HG02678 (cell line): ENCODE measurements around the gene XYLT1.
"Not testable (repeated sequence)": the region's sequence is repeated elsewhere in the genome, so short reads cannot be mapped to it uniquely, and the experiment has no call there.

Experiments
- ATAC-seq: cut with Tn5 transposase; IDR thresholded peaks from one replicate; pipeline ENCODE4 v1.9.1; 2021; ENCODE audit warnings: mild to moderate bottlenecking, moderate library complexity; ENCODE audit not compliant: unreplicated experiment

XYLT1 gene

GRCh38 chr16:17316005-17316404 is 154.8 kb downstream of the XYLT1 start:
- no peak for ATAC-seq

- ATAC-seq: no peak
Measured at GRCh38 chr16:17313793-17314547, 156.8 kb downstream of the XYLT1 start.

GRCh38 chr16:17313085-17313611 is 157.6 kb downstream of the XYLT1 start:
- no peak for ATAC-seq

- no peak for ATAC-seq
Measured at GRCh38 chr16:17312094-17312710, 158.6 kb downstream of the XYLT1 start.

GRCh38 chr16:17311333-17312093 is 159.2 kb downstream of the XYLT1 start:
- ATAC-seq: no peak

- no peak for ATAC-seq
Measured at GRCh38 chr16:17309510-17309909, 161.2 kb downstream of the XYLT1 start.

GRCh38 chr16:17308186-17308585 is 162.6 kb downstream of the XYLT1 start:
- no peak for ATAC-seq

- ATAC-seq: no peak
Measured at GRCh38 chr16:17307504-17307903, 163.3 kb downstream of the XYLT1 start.

GRCh38 chr16:17306745-17307144 is 164.0 kb downstream of the XYLT1 start:
- ATAC-seq: no peak

GRCh38 chr16:17306211-17306610 is 164.5 kb downstream of the XYLT1 start:
- ATAC-seq: not testable (repeated sequence)

- ATAC-seq: peak; percentile 35
Measured at GRCh38 chr16:17305694-17306093, 165.1 kb downstream of the XYLT1 start.

GRCh38 chr16:17304491-17305119 is 166.2 kb downstream of the XYLT1 start:
- no peak for ATAC-seq

GRCh38 chr16:17304106-17304490 is 166.7 kb downstream of the XYLT1 start:
- ATAC-seq: no peak

GRCh38 chr16:17303101-17303500 is 167.7 kb downstream of the XYLT1 start:
- ATAC-seq: no peak

- no peak for ATAC-seq
Measured at GRCh38 chr16:17302620-17303019, 168.1 kb downstream of the XYLT1 start.

- no peak for ATAC-seq
Measured at GRCh38 chr16:17302214-17302613, 168.5 kb downstream of the XYLT1 start.

GRCh38 chr16:17301593-17302135 is 169.1 kb downstream of the XYLT1 start:
- ATAC-seq: peak; percentile 83

- ATAC-seq: no peak
Measured at GRCh38 chr16:17301184-17301583, 169.6 kb downstream of the XYLT1 start.

- no peak for ATAC-seq
Measured at GRCh38 chr16:17299790-17300189, 171.0 kb downstream of the XYLT1 start.

- no peak for ATAC-seq
Measured at GRCh38 chr16:17298238-17298637, 172.5 kb downstream of the XYLT1 start.

GRCh38 chr16:17296431-17296830 is 174.3 kb downstream of the XYLT1 start:
- no peak for ATAC-seq
